PFSK-1 (cell line): ENCODE measurements around the gene PVALEF.

Source experiments
- FOXP2 ChIP-seq: optimal IDR thresholded peaks from 2 replicates; pipeline ENCODE3; 2011; ENCODE audit warnings: borderline replicate concordance, control low read depth, inconsistent platforms; ENCODE audit not compliant: insufficient read depth; ENCODE audit errors: extremely low read length, extremely low read depth
- POLR2AphosphoS5 ChIP-seq: IDR thresholded peaks from 2 replicates; pipeline ENCODE4 v1.6.1; 2012; ENCODE audit warnings: low read depth, mild to moderate bottlenecking, control low read depth, low read length, moderate library complexity
- REST ChIP-seq, 2 experiments: IDR thresholded peaks; 2 replicates each; pipeline versions ENCODE4 v1.6.1 to v1.8.0; 2011 to 2012; ENCODE audit warnings: low read depth in 2 of 2, low read length in 2 of 2, control low read depth in 1 of 2, inconsistent platforms in 1 of 2, mild to moderate bottlenecking in 1 of 2, moderate library complexity in 1 of 2; ENCODE audit not compliant: insufficient read depth in 1 of 2
- SIN3A ChIP-seq: IDR thresholded peaks from 2 replicates; pipeline ENCODE4 v1.6.1; 2012; ENCODE audit warnings: mild to moderate bottlenecking, low read length, moderate library complexity, borderline replicate concordance; ENCODE audit not compliant: insufficient read depth
- TAF1 ChIP-seq: IDR thresholded peaks from 2 replicates; pipeline ENCODE4 v1.6.1; 2012; ENCODE audit warnings: low read length, control low read depth, borderline replicate concordance; ENCODE audit not compliant: insufficient read depth

The PVALEF gene

DNA sequence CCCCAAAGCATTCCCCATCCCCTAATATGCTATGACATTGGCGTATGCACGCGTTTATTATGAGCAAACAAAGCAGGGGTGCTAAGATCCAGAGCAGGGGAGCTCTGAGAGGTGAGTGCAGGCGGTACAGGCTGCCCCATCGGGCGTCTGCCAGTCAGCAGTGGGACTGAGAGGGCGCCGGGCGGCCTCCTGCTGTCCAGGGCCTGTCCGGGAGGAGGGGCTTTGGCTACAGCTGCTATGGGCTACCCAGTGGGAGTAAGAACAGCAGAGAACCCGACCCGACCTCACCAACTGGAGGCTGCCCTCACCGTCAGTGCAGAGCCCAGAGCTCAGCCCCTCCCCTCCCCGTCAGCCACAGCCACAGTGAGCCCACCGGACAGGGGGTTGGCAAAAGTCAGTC is 19.2 kb downstream of the PVALEF start:
- TF ChIP-seq FOXP2 (no peak), TAF1 (no peak), POLR2AphosphoS5 (no peak), SIN3A (no peak), REST (IDR thresholded peaks at IDR 0.05; ENCODE audit: insufficient read depth in 1 of 2, low read depth in 2 of 2, low read length in 2 of 2) (no peak)

- TF ChIP-seq POLR2AphosphoS5 (no peak), SIN3A (no peak), TAF1 (no peak), FOXP2 (no peak), REST (IDR thresholded peaks at IDR 0.05; ENCODE audit: insufficient read depth in 1 of 2, low read depth in 2 of 2, low read length in 2 of 2) (no peak)
These were observed 20.9 kb downstream of the PVALEF start for GRCh38 chr17:81186203-81186602.

- no peak for TF ChIP-seq FOXP2
- no peak for TF ChIP-seq TAF1
- TF ChIP-seq REST (IDR thresholded peaks at IDR 0.05; ENCODE audit: insufficient read depth in 1 of 2, low read depth in 2 of 2, low read length in 2 of 2), result no peak
- TF ChIP-seq SIN3A, result no peak
- no peak for TF ChIP-seq POLR2AphosphoS5
These were observed 21.8 kb downstream of the PVALEF start for GRCh38 chr17:81187120-81187519.

DNA sequence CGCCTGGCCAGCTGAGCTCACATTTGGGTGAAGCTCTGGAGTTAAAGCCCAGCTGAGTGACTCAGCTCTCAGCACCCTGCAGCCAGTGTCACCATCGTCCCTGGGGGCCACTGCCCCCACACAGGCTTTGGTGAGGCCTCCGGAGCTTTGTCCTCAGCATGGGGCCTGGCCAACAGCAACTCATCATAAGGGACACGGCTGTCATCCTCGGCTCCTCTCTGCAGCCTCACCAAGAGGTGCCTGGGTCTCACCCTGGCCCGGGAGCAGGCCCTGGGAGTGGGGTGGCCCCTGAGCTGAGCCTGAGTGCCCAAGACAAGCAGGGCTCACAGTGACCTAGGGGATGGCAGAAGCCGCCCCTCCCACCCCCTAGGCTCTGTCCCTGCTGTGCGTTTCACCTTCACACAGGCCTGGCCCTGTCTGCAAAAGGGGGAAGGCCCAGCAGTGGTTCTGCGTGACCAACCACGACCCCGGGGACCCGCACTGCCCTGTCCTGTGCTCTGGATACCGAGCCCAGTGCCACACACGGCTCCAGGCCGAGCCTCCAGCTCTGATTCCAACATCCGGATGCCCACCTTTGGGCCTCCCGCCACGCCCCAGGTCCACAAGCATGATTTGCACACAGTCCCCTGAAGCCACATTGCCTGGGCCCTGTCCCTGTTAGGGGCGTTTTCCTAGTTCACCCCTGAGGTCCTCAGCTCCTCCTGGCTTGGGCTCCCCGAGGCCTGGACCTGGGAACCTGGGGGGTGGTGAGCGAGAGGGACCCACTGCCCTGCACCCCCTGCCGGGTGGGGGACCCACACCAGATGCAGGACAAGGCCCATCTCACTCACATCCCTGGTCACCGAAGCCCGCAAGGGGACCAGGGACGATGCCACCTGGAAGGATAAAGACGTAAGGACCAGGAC is 22.5 kb downstream of the PVALEF start:
- TF ChIP-seq REST (IDR thresholded peaks at IDR 0.05; ENCODE audit: insufficient read depth in 1 of 2, low read depth in 2 of 2, low read length in 2 of 2) (no peak), TAF1 (no peak), SIN3A (no peak), FOXP2 (no peak), POLR2AphosphoS5 (no peak)
